T47D (cell line): ENCODE results near the gene FAM151A.

Experiments
- DNase-seq, 2 experiments: peaks; one replicate each; pipeline versions ENCODE4 v3.0.0 to v3.0.0-alpha.2; 2011 to 2012; ENCODE audit warnings: low read depth in 1 of 2, low spot score in 1 of 2
- JUND ChIP-seq: IDR thresholded peaks from 2 replicates; pipeline ENCODE4 v1.6.1; 2012; ENCODE audit warnings: low read depth
- in situ Hi-C: cut with HindIII; loops from 2 replicates; pipeline ENCODE4 v1.10.0; 2016; ENCODE audit warnings: low sequenced_read_pairs, low pct_unique_long_range_greater_than_20kb

FAM151A gene

DNA sequence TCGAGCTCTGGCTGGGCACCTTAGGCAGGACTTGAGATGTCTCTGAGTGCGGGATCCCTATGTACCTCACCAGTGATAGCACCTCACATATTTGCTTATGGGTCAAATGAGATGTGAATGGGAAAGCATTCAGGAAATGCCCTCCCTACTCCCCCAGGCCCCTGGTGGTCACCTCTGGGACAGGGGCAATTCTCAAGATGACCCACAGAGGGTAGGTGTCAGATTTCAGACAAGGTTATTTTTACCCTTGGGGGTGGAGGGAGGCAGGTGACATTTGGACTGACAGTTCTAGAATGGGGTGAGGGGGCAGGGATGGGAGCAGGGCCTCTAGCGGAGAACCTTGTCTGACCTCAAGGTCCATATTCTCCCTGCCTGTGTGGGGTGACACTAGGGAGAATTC is 48.2 kb downstream of the FAM151A start:
- in situ Hi-C loops, result no loop called here
- TF ChIP-seq JUND, result no peak
- DNase-seq, result no peak

- DNase-seq, result no peak
These were observed 49.1 kb downstream of the FAM151A start for GRCh38 chr1:54574158-54574778.

GRCh38 chr1:54572542-54572850 is 50.8 kb downstream of the FAM151A start:
- in situ Hi-C loops, result no loop called here
- TF ChIP-seq JUND, result no peak
- DNase-seq, result no peak

More at GRCh38 chr1:54574158-54574778, 49.1 kb downstream of the FAM151A start:
- no peak for TF ChIP-seq JUND
- in situ Hi-C loops, result no loop called here

DNA sequence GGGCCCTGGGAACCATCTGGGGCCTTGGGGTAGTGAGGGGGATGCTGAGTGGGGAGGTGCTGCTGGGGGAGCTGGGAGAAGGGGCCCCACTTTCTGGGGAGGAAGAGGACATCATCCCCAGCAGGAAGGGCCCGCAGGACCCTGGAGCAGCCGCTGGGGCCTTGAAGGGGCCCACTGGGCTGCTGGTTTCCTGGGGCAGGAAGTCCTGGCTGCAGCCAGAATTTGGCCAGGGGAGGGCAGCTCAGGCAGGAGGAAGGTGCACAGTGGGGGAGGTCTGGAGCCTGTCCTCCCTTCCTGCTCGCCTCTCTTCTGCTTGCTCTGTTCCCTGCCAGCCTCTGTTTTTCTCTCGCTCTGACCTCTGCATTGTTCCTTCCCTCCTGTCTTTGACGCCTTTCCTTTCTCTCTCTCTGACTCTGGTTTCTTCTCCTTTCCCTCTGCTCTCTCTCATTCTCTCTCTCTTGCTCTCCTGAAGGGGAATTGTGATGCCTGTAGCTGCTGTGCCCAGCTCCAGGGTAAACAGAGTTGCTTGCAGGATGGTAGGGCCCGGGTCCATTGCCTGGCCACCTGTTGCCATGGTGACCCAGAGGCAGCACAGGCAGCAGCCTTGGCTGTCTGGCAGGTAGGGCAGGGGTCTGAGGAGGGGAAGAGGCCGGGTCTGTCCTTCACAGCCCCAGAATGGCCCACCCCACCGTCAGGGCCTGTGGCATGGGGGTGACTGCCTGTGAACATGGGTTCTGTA is 51.4 kb downstream of the FAM151A start:
- no peak for TF ChIP-seq JUND
- no peak for DNase-seq
- in situ Hi-C loops, result no loop called here

DNA sequence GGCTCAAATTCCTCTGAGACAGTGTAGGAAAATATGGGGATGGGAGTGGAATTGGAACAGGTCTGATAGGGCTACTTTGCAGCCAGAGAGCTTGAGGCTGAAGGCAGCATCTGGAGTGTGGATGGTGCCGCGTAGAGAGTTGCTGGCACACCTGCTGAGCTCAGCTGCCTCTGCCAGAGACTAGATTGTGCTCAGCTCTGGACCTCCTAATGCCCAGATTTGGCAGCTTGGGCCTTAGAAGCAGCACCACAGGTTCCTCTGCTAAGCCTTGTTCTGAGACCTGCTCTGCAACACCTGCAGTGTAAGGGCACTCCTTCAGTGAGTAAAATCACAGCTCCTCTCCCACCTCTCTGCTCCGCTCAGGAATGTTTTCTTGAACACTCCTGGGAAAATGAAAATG is 52.0 kb downstream of the FAM151A start:
- in situ Hi-C loops, result no loop called here
- no peak for DNase-seq
- no peak for TF ChIP-seq JUND

GRCh38 chr1:54570161-54570560 is 53.2 kb downstream of the FAM151A start:
- no peak for TF ChIP-seq JUND
- no peak for DNase-seq
- in situ Hi-C loops, result no loop called here

- TF ChIP-seq JUND, result no peak
- no peak for DNase-seq
- in situ Hi-C loops, result no loop called here
These were observed 54.0 kb downstream of the FAM151A start for GRCh38 chr1:54569339-54569738.

- DNase-seq, result no peak
- TF ChIP-seq JUND, result no peak
- in situ Hi-C loops, result no loop called here
These were observed 55.4 kb downstream of the FAM151A start for GRCh38 chr1:54567961-54568360.

DNA sequence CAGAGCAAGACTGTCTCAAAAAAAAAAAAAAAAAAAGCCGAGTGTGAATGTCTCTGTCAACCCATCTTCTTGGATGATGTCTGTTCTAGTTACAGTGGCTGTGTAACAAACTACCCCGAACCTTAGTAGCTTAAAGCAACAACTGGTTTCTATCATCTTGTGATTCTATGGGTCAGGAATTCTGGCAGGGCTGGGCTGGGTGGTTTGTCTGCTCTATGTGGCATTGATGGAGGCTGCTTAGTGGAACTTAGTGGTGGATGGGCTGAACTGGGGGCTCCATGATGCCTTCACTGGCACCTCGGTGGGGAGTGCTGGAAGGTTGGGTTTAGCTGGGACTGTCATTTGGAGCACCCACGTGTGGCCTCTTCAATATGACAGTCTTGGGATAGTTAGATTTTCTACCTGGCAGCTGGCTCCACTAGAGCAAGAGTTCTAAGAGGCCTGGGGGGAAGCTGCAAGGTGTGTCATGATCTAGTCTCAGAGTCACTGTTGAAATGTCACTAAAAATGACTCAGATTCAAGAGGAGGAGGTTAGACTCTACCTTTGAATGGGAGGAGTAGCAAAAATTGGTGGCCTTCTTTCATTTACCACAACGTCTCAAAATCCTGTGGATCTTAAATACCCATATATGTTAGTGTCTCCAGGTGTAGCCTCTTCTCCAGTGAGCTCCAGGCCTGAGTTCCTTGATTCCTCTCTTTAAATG is 56.7 kb downstream of the FAM151A start:
- no peak for TF ChIP-seq JUND
- DNase-seq, result no peak
- in situ Hi-C loops, result no loop called here

DNA sequence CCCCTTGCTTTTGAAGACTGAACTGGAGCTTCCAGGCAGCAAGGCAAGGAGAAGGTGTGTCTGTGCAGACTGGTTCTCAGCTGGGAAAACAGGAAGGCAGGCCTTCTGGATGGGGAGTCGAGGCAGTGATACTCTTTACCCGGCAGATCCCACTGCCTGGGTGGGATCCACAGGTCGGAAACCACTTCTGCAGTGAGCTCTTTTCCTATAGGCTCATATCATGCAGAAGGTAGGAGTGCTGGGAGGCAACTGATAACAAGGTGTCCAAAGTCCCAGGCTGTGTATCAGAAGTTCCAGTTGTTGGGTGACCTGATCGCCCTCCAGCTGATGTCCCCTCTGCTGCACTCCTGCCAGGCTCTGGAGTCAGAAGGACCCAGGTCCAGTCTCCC is 58.2 kb downstream of the FAM151A start:
- no peak for DNase-seq
- in situ Hi-C loops, result no loop called here
- no peak for TF ChIP-seq JUND

DNA sequence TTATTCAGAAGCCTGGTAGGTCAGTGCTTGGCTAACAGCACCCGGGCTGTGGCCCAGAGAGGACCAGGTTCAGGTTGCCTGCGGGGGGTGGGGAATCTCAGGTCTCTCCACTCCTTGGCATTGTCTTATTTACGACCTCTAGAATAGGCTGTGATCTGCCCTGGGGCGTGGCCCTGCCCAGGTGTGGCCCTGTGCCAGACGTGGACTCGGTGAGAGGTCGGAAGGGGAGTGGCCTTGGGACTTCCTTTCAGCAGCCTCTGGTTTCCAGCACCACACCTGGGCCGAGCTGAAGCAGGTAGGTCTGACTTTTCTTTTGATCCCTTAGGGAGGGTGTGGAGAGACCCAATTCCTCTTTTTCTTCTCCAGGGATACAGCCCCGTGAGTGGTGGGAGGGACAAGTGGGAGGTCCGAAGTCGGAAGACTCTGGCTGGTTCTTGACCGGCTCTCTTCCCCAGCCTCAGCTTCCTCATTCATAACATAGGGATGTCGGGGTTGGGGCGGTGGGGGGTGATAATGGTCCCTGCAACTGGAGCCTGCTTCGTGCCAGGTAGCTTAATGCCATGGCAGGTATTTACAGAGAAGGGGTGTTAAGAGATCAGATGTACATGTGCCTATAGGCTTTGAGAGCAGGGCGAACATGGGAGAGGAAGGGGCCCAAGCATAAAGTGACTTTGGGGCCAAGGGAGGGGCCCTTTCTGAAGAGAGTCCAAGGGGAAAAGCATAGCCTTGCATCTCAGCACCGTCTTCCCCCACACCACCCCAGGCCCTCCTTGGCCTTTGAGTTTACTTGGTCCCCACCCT is 58.8 kb downstream of the FAM151A start:
- in situ Hi-C loops, result no loop called here
- peak in 1 of 2 experiments; percentile 30 for DNase-seq
- no peak for TF ChIP-seq JUND

- no peak for TF ChIP-seq JUND
- in situ Hi-C loops, result no loop called here
- DNase-seq, result no peak
These were observed 63.5 kb downstream of the FAM151A start for GRCh38 chr1:54559771-54560231.
